Right lobe of liver (tissue), 4 donors: ENCODE data around the gene CNTNAP5.

Experiments
- POLR2A ChIP-seq: fragments of 450-650 bp; IDR thresholded peaks from one replicate; pipeline ENCODE4 v1.6.1; 2017; ENCODE audit warnings: antibody characterized with exemption, mild to moderate bottlenecking
- TF ChIP-seq, protein P1 (sequence below), 4 donors: fragments of 200-600 bp in 3 of 4; fragments of 450-650 bp in 1 of 4; IDR thresholded peaks; one replicate each; pipeline versions ENCODE4 v1.5.1 to v1.8.0; 2016 to 2022; ENCODE audit warnings: antibody characterized with exemption in 4 of 4, mild to moderate bottlenecking in 2 of 4
- donor health status: DM: no; HTN: no; CAD: no.
- donor health status: DM: no; HTN: no; CAD: no.
- donor health status: DM: no; HTN: yes; CAD: no.

- TF ChIP-seq, protein P1, sequence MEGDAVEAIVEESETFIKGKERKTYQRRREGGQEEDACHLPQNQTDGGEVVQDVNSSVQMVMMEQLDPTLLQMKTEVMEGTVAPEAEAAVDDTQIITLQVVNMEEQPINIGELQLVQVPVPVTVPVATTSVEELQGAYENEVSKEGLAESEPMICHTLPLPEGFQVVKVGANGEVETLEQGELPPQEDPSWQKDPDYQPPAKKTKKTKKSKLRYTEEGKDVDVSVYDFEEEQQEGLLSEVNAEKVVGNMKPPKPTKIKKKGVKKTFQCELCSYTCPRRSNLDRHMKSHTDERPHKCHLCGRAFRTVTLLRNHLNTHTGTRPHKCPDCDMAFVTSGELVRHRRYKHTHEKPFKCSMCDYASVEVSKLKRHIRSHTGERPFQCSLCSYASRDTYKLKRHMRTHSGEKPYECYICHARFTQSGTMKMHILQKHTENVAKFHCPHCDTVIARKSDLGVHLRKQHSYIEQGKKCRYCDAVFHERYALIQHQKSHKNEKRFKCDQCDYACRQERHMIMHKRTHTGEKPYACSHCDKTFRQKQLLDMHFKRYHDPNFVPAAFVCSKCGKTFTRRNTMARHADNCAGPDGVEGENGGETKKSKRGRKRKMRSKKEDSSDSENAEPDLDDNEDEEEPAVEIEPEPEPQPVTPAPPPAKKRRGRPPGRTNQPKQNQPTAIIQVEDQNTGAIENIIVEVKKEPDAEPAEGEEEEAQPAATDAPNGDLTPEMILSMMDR (IDR thresholded peaks at IDR 0.05), result no peak
- TF ChIP-seq POLR2A, result no peak
These were observed 908.8 kb downstream of the CNTNAP5 start for GRCh38 chr2:124933883-124934282.
